ENCODE data around the gene RTN4R.

The RTN4R gene

GRCh38 chr22:20298803-20299745 is 31.0 kb upstream of the RTN4R start:
- H3K27me3 ChIP-seq (ENCODE audit: insufficient read depth, low read length, poor library complexity, severe bottlenecking): peaks cover 5% of the 10 kb centered on the region
- peak overlapping the region; percentile 64 for H3K4me3 ChIP-seq (ENCODE audit: low read length, poor library complexity, severe bottlenecking)
- H3K4me1 ChIP-seq (ENCODE audit: insufficient read depth, low read length, poor library complexity, severe bottlenecking): no peaks in the 10 kb centered on the region
- no peaks in the 10 kb centered on the region for H3K9me3 ChIP-seq (ENCODE audit: insufficient read depth, low read depth, low read length)
- H3K4me2 ChIP-seq (ENCODE audit: low read depth, low read length, poor library complexity, severe bottlenecking): peak overlapping the region; percentile 35
- H3K36me3 ChIP-seq (ENCODE audit: insufficient read depth, low read length): no peaks in the 10 kb centered on the region
- no peaks in the 10 kb centered on the region for H3K9me2 ChIP-seq (replicated peaks; ENCODE audit: low read depth, low read length)
- no peak overlapping the region; the same call in 1 of the 2 replicates for H2AFZ ChIP-seq (ENCODE audit: low read length)
- H4K20me1 ChIP-seq (ENCODE audit: insufficient read depth, low read length, poor library complexity, severe bottlenecking): no peaks in the 10 kb centered on the region
- H3F3A ChIP-seq (ENCODE audit: low read depth): no peaks in the 10 kb centered on the region
- H3K9ac ChIP-seq (ENCODE audit: low read depth, low read length, poor library complexity, severe bottlenecking): no peak overlapping the region
- no peak for TF ChIP-seq EZH2phosphoT487 (IDR thresholded peaks at IDR 0.05; ENCODE audit: borderline replicate concordance)
- TF ChIP-seq CTCF (conservative IDR thresholded peaks at IDR 0.05; ENCODE audit: low read length): no peak
- H3K79me2 ChIP-seq (ENCODE audit: insufficient read depth, low read length): no peaks in the 10 kb centered on the region

- Histone ChIP-seq H3K36me3 (ENCODE audit: insufficient read depth, low read length) (no peaks in the 10 kb centered on the region), H3K9me2 (replicated peaks; ENCODE audit: low read depth, low read length) (no peaks in the 10 kb centered on the region), H2AFZ (ENCODE audit: low read length) (no peak overlapping the region), H3K79me2 (ENCODE audit: insufficient read depth, low read length) (no peaks in the 10 kb centered on the region), H3K27me3 (ENCODE audit: insufficient read depth, low read length, poor library complexity, severe bottlenecking) (peaks cover 5% of the 10 kb centered on the region), H3K4me1 (ENCODE audit: insufficient read depth, low read length, poor library complexity, severe bottlenecking) (no peaks in the 10 kb centered on the region), H3K9ac (ENCODE audit: low read depth, low read length, poor library complexity, severe bottlenecking) (no peak overlapping the region), H3K4me3 (ENCODE audit: low read length, poor library complexity, severe bottlenecking) (no peak overlapping the region), H3K9me3 (ENCODE audit: insufficient read depth, low read depth, low read length) (no peaks in the 10 kb centered on the region), H4K20me1 (ENCODE audit: insufficient read depth, low read length, poor library complexity, severe bottlenecking) (no peaks in the 10 kb centered on the region), H3K4me2 (ENCODE audit: low read depth, low read length, poor library complexity, severe bottlenecking) (no peak overlapping the region), H3F3A (ENCODE audit: low read depth) (no peaks in the 10 kb centered on the region)
- TF ChIP-seq CTCF (conservative IDR thresholded peaks at IDR 0.05; ENCODE audit: low read length) (no peak), EZH2phosphoT487 (IDR thresholded peaks at IDR 0.05; ENCODE audit: borderline replicate concordance) (no peak)
These were observed 30.1 kb upstream of the RTN4R start for GRCh38 chr22:20298110-20298802.

GRCh38 chr22:20297414-20298109 is 29.4 kb upstream of the RTN4R start:
- H3K9me2 ChIP-seq (replicated peaks; ENCODE audit: low read depth, low read length): no peaks in the 10 kb centered on the region
- H3K9ac ChIP-seq (ENCODE audit: low read depth, low read length, poor library complexity, severe bottlenecking): no peak overlapping the region
- H3K36me3 ChIP-seq (ENCODE audit: insufficient read depth, low read length): no peaks in the 10 kb centered on the region
- TF ChIP-seq CTCF (conservative IDR thresholded peaks at IDR 0.05; ENCODE audit: low read length) (no peak), EZH2phosphoT487 (IDR thresholded peaks at IDR 0.05; ENCODE audit: borderline replicate concordance) (no peak)
- H3K27me3 ChIP-seq (ENCODE audit: insufficient read depth, low read length, poor library complexity, severe bottlenecking): peaks cover 5% of the 10 kb centered on the region
- H4K20me1 ChIP-seq (ENCODE audit: insufficient read depth, low read length, poor library complexity, severe bottlenecking): no peaks in the 10 kb centered on the region
- H3K4me3 ChIP-seq (ENCODE audit: low read length, poor library complexity, severe bottlenecking): no peak overlapping the region
- H3K9me3 ChIP-seq (ENCODE audit: insufficient read depth, low read depth, low read length): no peaks in the 10 kb centered on the region
- no peak overlapping the region for H3K4me2 ChIP-seq (ENCODE audit: low read depth, low read length, poor library complexity, severe bottlenecking)
- H2AFZ ChIP-seq (ENCODE audit: low read length): no peak overlapping the region
- H3K4me1 ChIP-seq (ENCODE audit: insufficient read depth, low read length, poor library complexity, severe bottlenecking): no peaks in the 10 kb centered on the region
- H3K79me2 ChIP-seq (ENCODE audit: insufficient read depth, low read length): no peaks in the 10 kb centered on the region
- no peaks in the 10 kb centered on the region for H3F3A ChIP-seq (ENCODE audit: low read depth)

Data from Loucy (cell line).